Adrenal gland (tissue), 5 donors: ENCODE data around the gene DIAPH3.

Experiments
- CTCF ChIP-seq, 6 experiments: fragments of 450-650 bp in 4 of 6; fragments of 200-600 bp in 2 of 6; sonication (generic) in 1 of 6; IDR thresholded peaks; 1 replicate in 5 of 6; 2 replicates in 1 of 6; pipeline versions ENCODE4 v1.5.1 to v1.8.0; 2016 to 2021; ENCODE audit warnings: antibody characterized with exemption in 6 of 6, mild to moderate bottlenecking in 2 of 6, moderate library complexity in 1 of 6
- POLR2A ChIP-seq, 2 donors: fragments of 450-650 bp; IDR thresholded peaks; one replicate each; pipeline ENCODE4 v1.6.1; 2017; ENCODE audit warnings: antibody characterized with exemption in 2 of 2, mild to moderate bottlenecking in 2 of 2, moderate library complexity in 1 of 2
- donor health status: DM: no; HTN: no; CAD: no.

DNA sequence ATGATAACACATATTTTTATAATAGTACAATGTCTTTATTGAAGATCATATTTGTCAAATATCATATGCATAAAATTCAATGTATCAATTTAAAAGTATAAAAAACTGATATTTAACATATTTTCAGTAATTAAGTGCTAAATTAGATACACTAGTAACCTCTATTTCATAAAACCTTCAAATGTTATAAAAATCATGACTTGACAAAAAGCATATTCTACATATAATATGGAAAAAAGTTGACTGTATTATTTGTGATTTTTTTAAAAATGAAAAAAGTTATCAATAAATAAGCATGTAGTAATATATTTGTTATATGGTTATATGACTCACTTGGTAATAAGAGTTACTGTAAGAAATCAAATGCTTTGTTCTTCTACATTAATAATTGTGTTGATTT is 356.9 kb downstream of the DIAPH3 start:
- TF ChIP-seq POLR2A (IDR thresholded peaks at IDR 0.05) = no peak
- TF ChIP-seq CTCF (IDR thresholded peaks at IDR 0.05) = no peak
